ENCODE data around the gene CACNA2D3.

The CACNA2D3 gene

DNA sequence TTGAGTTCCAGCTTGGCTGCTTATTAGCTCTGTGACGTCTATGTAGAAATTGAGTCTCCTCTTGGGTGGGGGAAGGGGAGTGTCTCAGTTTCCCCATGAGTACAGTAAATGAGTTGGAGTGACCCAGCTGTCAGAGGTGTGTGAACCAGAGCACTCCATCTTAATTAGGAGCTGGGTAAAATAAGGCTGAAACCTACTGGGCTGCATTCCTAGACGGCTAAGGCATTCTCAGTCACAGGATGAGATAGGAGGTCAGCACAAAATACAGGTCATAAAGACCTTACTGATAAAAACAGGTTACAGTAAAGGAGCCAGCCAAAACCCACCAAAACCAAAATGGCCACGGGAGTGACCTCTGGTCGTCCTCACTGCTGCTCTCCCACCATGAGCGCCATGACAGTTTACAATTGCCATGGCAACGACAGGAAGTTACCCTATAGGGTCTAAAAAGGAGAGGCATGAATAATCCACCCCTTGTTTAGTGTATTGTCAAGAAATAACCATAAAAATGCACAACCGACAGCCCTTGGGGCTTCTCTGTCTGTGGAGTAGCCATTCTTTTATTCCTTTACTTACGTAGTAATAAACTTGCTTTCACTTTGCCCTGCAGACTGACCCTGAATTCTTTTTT is 222.4 kb downstream of the CACNA2D3 start:
- no peak overlapping the region for H3K4me3 ChIP-seq (ENCODE audit: low read depth, low read length)
- in situ Hi-C loops (cut with HindIII; ENCODE audit: low sequenced_read_pairs) = no loop called here
- TF ChIP-seq CTCF (IDR thresholded peaks at IDR 0.05; ENCODE audit: low read depth, low read length) = no peak
- no peak for DNase-seq (ENCODE audit: low read depth, low spot score)

DNA sequence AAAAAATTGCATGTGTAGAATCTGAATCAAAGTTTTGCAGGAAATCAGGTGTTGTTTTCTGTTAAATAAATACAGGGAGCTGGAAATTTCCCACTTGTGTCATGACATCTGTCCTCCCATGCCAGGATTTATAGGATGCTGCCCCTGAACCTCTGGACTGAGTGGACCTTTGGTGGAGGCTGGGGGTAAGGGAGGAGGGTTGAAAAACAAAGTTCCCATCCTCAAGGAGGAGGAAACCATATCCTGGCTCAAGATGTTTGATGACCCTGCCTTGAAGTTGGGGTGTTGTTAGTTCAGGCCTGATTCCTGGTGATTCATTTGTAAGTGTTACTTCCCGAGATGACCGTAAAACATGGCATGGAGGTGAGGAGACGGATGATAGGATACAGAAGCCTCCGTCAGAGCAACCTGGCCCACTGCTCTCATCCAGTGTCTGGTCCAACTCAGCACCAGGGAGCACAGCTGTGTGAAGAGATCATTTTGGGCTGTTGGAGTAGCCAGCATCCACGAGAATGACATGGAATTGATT is 223.6 kb downstream of the CACNA2D3 start:
- no peak overlapping the region for H3K4me3 ChIP-seq (ENCODE audit: low read depth, low read length)
- TF ChIP-seq CTCF (IDR thresholded peaks at IDR 0.05; ENCODE audit: low read depth, low read length) = no peak
- DNase-seq (ENCODE audit: low read depth, low spot score) = no peak
- in situ Hi-C loops (cut with HindIII; ENCODE audit: low sequenced_read_pairs) = no loop called here

GRCh38 chr3:54347060-54347459 is 224.7 kb downstream of the CACNA2D3 start:
- TF ChIP-seq CTCF (IDR thresholded peaks at IDR 0.05; ENCODE audit: low read depth, low read length) = no peak
- in situ Hi-C loops (cut with HindIII; ENCODE audit: low sequenced_read_pairs) = no loop called here
- no peak overlapping the region for H3K4me3 ChIP-seq (ENCODE audit: low read depth, low read length)
- no peak for DNase-seq (ENCODE audit: low read depth, low spot score)

DNA sequence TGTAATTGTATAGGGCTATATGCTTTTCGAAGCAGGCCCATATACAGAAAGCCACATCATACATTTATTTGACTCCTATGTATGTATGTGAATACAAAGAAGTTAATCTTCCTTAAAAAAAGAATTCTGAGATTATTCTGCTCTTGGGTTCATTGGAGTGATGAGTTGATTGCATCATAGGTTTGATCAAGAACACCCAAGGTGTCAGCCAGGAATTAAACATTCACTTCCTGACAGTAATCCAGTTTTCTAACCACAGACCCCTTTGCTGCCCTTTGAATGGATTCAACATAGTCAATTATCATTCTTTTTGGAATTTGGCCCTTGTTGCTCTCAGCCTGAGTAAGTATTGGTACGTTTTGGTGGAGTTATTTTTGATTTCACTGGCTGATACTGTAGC is 225.6 kb downstream of the CACNA2D3 start:
- no peak for TF ChIP-seq CTCF (IDR thresholded peaks at IDR 0.05; ENCODE audit: low read depth, low read length)
- no peak overlapping the region for H3K4me3 ChIP-seq (ENCODE audit: low read depth, low read length)
- in situ Hi-C loops (cut with HindIII; ENCODE audit: low sequenced_read_pairs) = no loop called here
- DNase-seq (ENCODE audit: low read depth, low spot score) = no peak

- H3K4me3 ChIP-seq (ENCODE audit: low read depth, low read length) = no peak overlapping the region
- DNase-seq (ENCODE audit: low read depth, low spot score) = no peak
- TF ChIP-seq CTCF (IDR thresholded peaks at IDR 0.05; ENCODE audit: low read depth, low read length) = no peak
- in situ Hi-C loops (cut with HindIII; ENCODE audit: low sequenced_read_pairs) = no loop called here
Measured at GRCh38 chr3:54349231-54349652, 226.9 kb downstream of the CACNA2D3 start.

DNA sequence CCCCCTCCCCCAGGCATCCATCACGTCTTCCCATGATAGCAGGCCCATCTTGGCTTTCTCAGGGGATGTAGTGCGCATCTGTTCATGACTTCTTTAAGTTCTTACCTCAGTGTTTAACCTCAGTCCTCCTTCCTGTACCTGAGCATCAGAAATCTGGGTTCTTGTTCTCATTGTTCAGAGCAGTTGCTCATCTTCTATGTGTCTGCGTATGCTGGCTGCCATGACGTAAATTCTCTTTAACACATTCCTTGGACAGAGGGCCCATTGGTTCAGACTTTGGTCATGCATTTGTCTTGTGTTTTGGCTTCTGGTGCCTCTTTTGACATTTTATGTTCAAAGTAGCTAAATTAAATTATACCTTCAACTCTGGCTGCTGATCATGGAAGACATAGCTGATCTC is 227.3 kb downstream of the CACNA2D3 start:
- DNase-seq (ENCODE audit: low read depth, low spot score) = no peak
- no peak overlapping the region for H3K4me3 ChIP-seq (ENCODE audit: low read depth, low read length)
- in situ Hi-C loops (cut with HindIII; ENCODE audit: low sequenced_read_pairs) = no loop called here
- TF ChIP-seq CTCF (IDR thresholded peaks at IDR 0.05; ENCODE audit: low read depth, low read length) = no peak
